PC-3 (cell line): ENCODE measurements around the gene LRRC59. TPM values are rescaled to one million over a fixed set of nuclear protein-coding genes. Genes with fewer than 3 reads are reported as not detected.

Experiments
- ATAC-seq: fragments of 200-7000 bp; cut with Tn5 transposase; 2 replicates; pipeline ENCODE4 v1.9.1; 2020; ENCODE audit warnings: mild to moderate bottlenecking, moderate library complexity
- BruUV-seq: library from RNA; stranded (reverse); fragments of 400-500 nt; replicated peaks from 2 replicates; lab custom pipeline; 2021; lab: Mats Ljungman, UMichigan
- CTCF ChIA-PET: fragments of 300-600 bp; sonication (Branson Sonifier 250); formaldehyde crosslinking; loops from one replicate; lab custom pipeline; 2022; ENCODE audit warnings: antibody characterized with exemption; lab: Charles Lee
- POLR2A ChIA-PET: fragments of 300-600 bp; sonication (Branson Sonifier 250); formaldehyde crosslinking; loops from one replicate; lab custom pipeline; 2022; ENCODE audit warnings: antibody characterized with exemption; ENCODE audit not compliant: unreplicated experiment; lab: Charles Lee
- DNase-seq: peaks from one replicate; pipeline ENCODE4 v3.0.0-alpha.2; 2015
- H2AFZ ChIP-seq: fragments of 300-600 bp; sonication (generic); 2 replicates; pipeline ENCODE4 v1.6.0; 2016; ENCODE audit warnings: antibody characterized with exemption, low read length
- H3F3A ChIP-seq: fragments of 300-600 bp; sonication (generic); one replicate; pipeline ENCODE4 v1.6.0; 2017; ENCODE audit warnings: antibody characterized with exemption, low read length, control low read depth, mild to moderate bottlenecking; ENCODE audit not compliant: unreplicated experiment
- H3K27ac ChIP-seq: fragments of 300-600 bp; sonication (generic); 2 replicates; pipeline ENCODE4 v1.5.1; 2016; ENCODE audit warnings: mild to moderate bottlenecking, low read length
- H3K27me3 ChIP-seq: fragments of 300-600 bp; sonication (generic); 2 replicates; pipeline ENCODE4 v1.6.1; 2016; ENCODE audit warnings: low read length, mixed read lengths
- H3K36me3 ChIP-seq: fragments of 300-600 bp; sonication (generic); 2 replicates; pipeline ENCODE4 v1.6.1; 2016; ENCODE audit warnings: low read depth, mixed run types, low read length, mixed read lengths
- H3K4me1 ChIP-seq: fragments of 300-600 bp; sonication (generic); 2 replicates; pipeline ENCODE4 v1.5.1; 2016; ENCODE audit warnings: low read length; ENCODE audit not compliant: insufficient read depth
- H3K4me2 ChIP-seq: fragments of 300-600 bp; sonication (generic); 2 replicates; pipeline ENCODE4 v1.6.0; 2016; ENCODE audit warnings: low read length
- H3K4me3 ChIP-seq: fragments of 300-600 bp; sonication (generic); 2 replicates; pipeline ENCODE4 v1.5.1; 2016; ENCODE audit warnings: mild to moderate bottlenecking, low read length, mixed read lengths
- H3K79me2 ChIP-seq: fragments of 300-600 bp; sonication (generic); 2 replicates; pipeline ENCODE4 v1.6.1; 2017; ENCODE audit warnings: low read length, mixed read lengths
- H3K9ac ChIP-seq: fragments of 300-600 bp; sonication (generic); 2 replicates; pipeline ENCODE4 v1.6.0; 2016; ENCODE audit warnings: mild to moderate bottlenecking, low read length
- H3K9me2 ChIP-seq: fragments of 300-600 bp; sonication (generic); replicated peaks from 2 replicates; pipeline ENCODE4 v1.6.1; 2016; ENCODE audit warnings: mixed run types, low read length, mixed read lengths
- H3K9me3 ChIP-seq: fragments of 300-600 bp; sonication (generic); 2 replicates; pipeline ENCODE4 v1.6.1; 2016; ENCODE audit warnings: low read length, mixed read lengths
- H4K20me1 ChIP-seq: fragments of 300-600 bp; sonication (generic); 2 replicates; pipeline ENCODE4 v1.6.1; 2016; ENCODE audit warnings: low read length, mixed read lengths
- CTCF ChIP-seq: fragments of 300-600 bp; sonication (generic); conservative IDR thresholded peaks from 2 replicates; pipeline ENCODE4 v1.5.1; 2017; ENCODE audit warnings: antibody characterized with exemption, low read depth, mild to moderate bottlenecking, low read length
- EZH2 ChIP-seq: fragments of 300-600 bp; sonication (generic); IDR thresholded peaks from one replicate; pipeline ENCODE4 v1.6.1; 2017; ENCODE audit warnings: antibody characterized with exemption, mild to moderate bottlenecking, low read length; ENCODE audit not compliant: unreplicated experiment
- EZH2phosphoT487 ChIP-seq: fragments of 300-600 bp; sonication (generic); IDR thresholded peaks from 2 replicates; pipeline ENCODE4 v1.6.1; 2018; ENCODE audit warnings: mild to moderate bottlenecking, antibody characterized with exemption, low read length, borderline replicate concordance
- intact Hi-C: fragments of 100-400 bp; cut with micrococcal nuclease; formaldehyde crosslinking; loops from 2 replicates; pipeline ENCODE4 v1.9.0; 2023
- total RNA-seq: library from RNA; depleted of rRNA; stranded (reverse); fragments of >200 nt; gene quantifications from 2 replicates; pipeline ENCODE4 v1.2.3, GENCODE V29; 2014

LRRC59 gene
- total RNA-seq, 1 experiment from 2014 or later = 324 TPM

GRCh38 chr17:50382931-50383330 is 14.4 kb downstream of the LRRC59 start:
- no TSS peak for BruUV-seq
- ATAC-seq (no peak), DNase-seq (no peak)
- TF ChIP-seq EZH2 (no peak), CTCF (no peak), EZH2phosphoT487 (no peak)
- no peaks in the 10 kb centered on the region for H3F3A ChIP-seq
- H2AFZ ChIP-seq = no peak overlapping the region
- H4K20me1 ChIP-seq = no peaks in the 10 kb centered on the region
- H3K9me3 ChIP-seq = no peaks in the 10 kb centered on the region
- no peaks in the 10 kb centered on the region for H3K4me1 ChIP-seq
- peaks cover 7% of the 10 kb centered on the region; the same call in 1 of the 2 replicates for H3K79me2 ChIP-seq
- intact Hi-C loops = no loop called here
- no peak overlapping the region for H3K4me2 ChIP-seq
- no peak overlapping the region for H3K27ac ChIP-seq
- ChIA-PET CTCF (no interaction called here), POLR2A (no interaction called here)
- H3K36me3 ChIP-seq = peaks cover 80% of the 10 kb centered on the region
- no peaks in the 10 kb centered on the region for H3K27me3 ChIP-seq
- H3K9me2 ChIP-seq = no peaks in the 10 kb centered on the region
- H3K4me3 ChIP-seq = no peak overlapping the region
- no peak overlapping the region for H3K9ac ChIP-seq

GRCh38 chr17:50381920-50382319 is 15.4 kb downstream of the LRRC59 start:
- H3K9ac ChIP-seq = no peak overlapping the region
- TF ChIP-seq CTCF (no peak), EZH2 (no peak), EZH2phosphoT487 (no peak)
- H3K79me2 ChIP-seq = no peaks in the 10 kb centered on the region
- peaks cover 70% of the 10 kb centered on the region for H3K36me3 ChIP-seq
- H3K4me3 ChIP-seq = no peak overlapping the region
- intact Hi-C loops = no loop called here
- H3K9me3 ChIP-seq = no peaks in the 10 kb centered on the region
- H2AFZ ChIP-seq = no peak overlapping the region
- no peaks in the 10 kb centered on the region for H3F3A ChIP-seq
- POLR2A ChIA-PET = no interaction called here
- no peaks in the 10 kb centered on the region for H3K27me3 ChIP-seq
- CTCF ChIA-PET = no interaction called here
- no peaks in the 10 kb centered on the region for H4K20me1 ChIP-seq
- H3K27ac ChIP-seq = no peak overlapping the region
- no peaks in the 10 kb centered on the region for H3K4me1 ChIP-seq
- ATAC-seq = no peak
- no peak overlapping the region for H3K4me2 ChIP-seq
- DNase-seq = no peak
- no peaks in the 10 kb centered on the region for H3K9me2 ChIP-seq
- BruUV-seq = no TSS peak

GRCh38 chr17:50381260-50381815 is 16.0 kb downstream of the LRRC59 start:
- Histone ChIP-seq H3K9ac (no peak overlapping the region), H3K36me3 (peaks cover 64% of the 10 kb centered on the region), H3K4me1 (no peaks in the 10 kb centered on the region), H3K79me2 (no peaks in the 10 kb centered on the region), H2AFZ (no peak overlapping the region), H3K9me2 (no peaks in the 10 kb centered on the region), H4K20me1 (no peaks in the 10 kb centered on the region), H3F3A (no peaks in the 10 kb centered on the region), H3K27me3 (no peaks in the 10 kb centered on the region), H3K4me3 (no peak overlapping the region), H3K4me2 (no peak overlapping the region), H3K27ac (no peak overlapping the region), H3K9me3 (no peaks in the 10 kb centered on the region)
- ATAC-seq (no peak), DNase-seq (no peak)
- CTCF ChIA-PET = no interaction called here
- POLR2A ChIA-PET = no interaction called here
- TF ChIP-seq CTCF = no peak
- TF ChIP-seq EZH2phosphoT487 = no peak
- no peak for TF ChIP-seq EZH2
- intact Hi-C loops = no loop called here
- BruUV-seq = TSS peak; percentile 18
